GM21717 (cell line): Measurements from ENCODE around the gene TPM4.

Experiments
- ATAC-seq: cut with Tn5 transposase; IDR thresholded peaks from one replicate; pipeline ENCODE4 v1.9.1; 2021; ENCODE audit warnings: mild to moderate bottlenecking, moderate library complexity; ENCODE audit not compliant: unreplicated experiment

TPM4 gene

GRCh38 chr19:16041299-16041990 lies 34.9 kb upstream of the TPM4 start:
- no peak for ATAC-seq

GRCh38 chr19:16041991-16042386 lies 34.3 kb upstream of the TPM4 start:
- ATAC-seq: no peak

GRCh38 chr19:16042533-16043085 lies 33.7 kb upstream of the TPM4 start:
- ATAC-seq: no peak

- ATAC-seq: no peak
Observed at GRCh38 chr19:16043156-16043757, 33.0 kb upstream of the TPM4 start.

GRCh38 chr19:16044746-16045145 lies 31.5 kb upstream of the TPM4 start:
- no peak for ATAC-seq

- no peak for ATAC-seq
Observed at GRCh38 chr19:16045171-16045570, 31.1 kb upstream of the TPM4 start.

- no peak for ATAC-seq
Observed at GRCh38 chr19:16045893-16046292, 30.4 kb upstream of the TPM4 start.

- no peak for ATAC-seq
Observed at GRCh38 chr19:16048583-16048982, 27.7 kb upstream of the TPM4 start.

GRCh38 chr19:16051254-16052025 lies 24.9 kb upstream of the TPM4 start:
- ATAC-seq: no peak

- no peak for ATAC-seq
Observed at GRCh38 chr19:16052353-16052752, 23.9 kb upstream of the TPM4 start.

GRCh38 chr19:16057062-16057461 lies 19.2 kb upstream of the TPM4 start:
- no peak for ATAC-seq

GRCh38 chr19:16060294-16060693 lies 16.0 kb upstream of the TPM4 start:
- ATAC-seq: no peak

- no peak for ATAC-seq
Observed at GRCh38 chr19:16061943-16062342, 14.4 kb upstream of the TPM4 start.

- ATAC-seq: no peak
Observed at GRCh38 chr19:16062789-16063188, 13.5 kb upstream of the TPM4 start.

- no peak for ATAC-seq
Observed at GRCh38 chr19:16064209-16064889, 11.9 kb upstream of the TPM4 start.

GRCh38 chr19:16066611-16067104 lies 9.6 kb upstream of the TPM4 start:
- no peak for ATAC-seq

- no peak for ATAC-seq
Observed at GRCh38 chr19:16067205-16067938, 8.9 kb upstream of the TPM4 start.

- no peak for ATAC-seq
Observed at GRCh38 chr19:16068696-16069259, 7.5 kb upstream of the TPM4 start.

- ATAC-seq: no peak
Observed at GRCh38 chr19:16069813-16070365, 6.4 kb upstream of the TPM4 start.
